Spleen (tissue), 11 donors: Measurements from ENCODE around the gene SCAMP5. TPM values are rescaled to one million over a fixed set of nuclear protein-coding genes. Genes with fewer than 3 reads are reported as not detected.

Experiments used
- DNase-seq: peaks from one replicate; pipeline ENCODE4 v3.0.0-alpha.2; 2020
- H3K27ac ChIP-seq, 8 donors: fragments of 200-600 bp; sonication (generic) in 7 of 8; 1 replicate in 4 of 8; 2 replicates in 4 of 8; pipeline versions ENCODE4 v1.5.0 to v1.8.0; 2016 to 2021; ENCODE audit warnings: inconsistent platforms in 4 of 8, mild to moderate bottlenecking in 4 of 8, moderate library complexity in 1 of 8
- H3K27me3 ChIP-seq, 7 donors: fragments of 200-600 bp; sonication (generic) in 6 of 7; replicated peaks in 1 of 7; 1 replicate in 4 of 7; 2 replicates in 3 of 7; pipeline versions ENCODE4 v1.5.0 to v1.8.0; 2016 to 2021; ENCODE audit warnings: inconsistent platforms in 3 of 7, mild to moderate bottlenecking in 1 of 7
- H3K36me3 ChIP-seq, 6 donors: fragments of 200-600 bp; sonication (generic) in 5 of 6; 1 replicate in 4 of 6; 2 replicates in 2 of 6; pipeline versions ENCODE4 v1.5.0 to v1.8.0; 2016 to 2021; ENCODE audit warnings: inconsistent platforms in 2 of 6
- H3K4me1 ChIP-seq, 6 donors: fragments of 200-600 bp; sonication (generic) in 5 of 6; 1 replicate in 3 of 6; 2 replicates in 3 of 6; pipeline versions ENCODE4 v1.5.0 to v1.8.0; 2016 to 2021; ENCODE audit warnings: inconsistent platforms in 3 of 6
- H3K4me3 ChIP-seq, 8 donors: fragments of 200-600 bp; sonication (generic) in 7 of 8; 1 replicate in 4 of 8; 2 replicates in 4 of 8; pipeline versions ENCODE4 v1.5.0 to v1.8.0; 2016 to 2021; ENCODE audit warnings: inconsistent platforms in 4 of 8, mild to moderate bottlenecking in 4 of 8, moderate library complexity in 2 of 8
- H3K9me3 ChIP-seq, 8 donors: fragments of 200-600 bp; sonication (generic) in 7 of 8; 1 replicate in 4 of 8; 2 replicates in 4 of 8; pipeline versions ENCODE4 v1.5.0 to v1.8.0; 2016 to 2021; ENCODE audit warnings: inconsistent platforms in 4 of 8
- POLR2A ChIP-seq, 3 donors: fragments of 450-650 bp; IDR thresholded peaks; one replicate each; pipeline ENCODE4 v1.5.1; 2017; ENCODE audit warnings: antibody characterized with exemption in 3 of 3, mild to moderate bottlenecking in 1 of 3
- POLR2AphosphoS5 ChIP-seq, 3 donors: sonication (generic); formaldehyde crosslinking; IDR thresholded peaks; one replicate each; pipeline ENCODE4 v1.5.1; 2017; ENCODE audit warnings: antibody characterized with exemption in 3 of 3
- WGBS, 5 donors: extraction: QIAGEN DNeasy Blood & Tissue Kit in 3 of 5; methylation state at CpG; one replicate each; pipeline versions ENCODE4 v1.1.5 to v1.1.7; 2013 to 2018; 5-methylcytosine and 5-hydroxymethylcytosine counted together
- intact Hi-C: fragments of 100-400 bp; cut with DNase I; formaldehyde crosslinking; loops from one replicate; pipeline ENCODE4 v1.15.0; 2023; ENCODE audit warnings: low total_unique reads
- polyA plus RNA-seq, 3 donors: library from polyadenylated mRNA; stranded (reverse); fragments of 200-250 nt; gene quantifications; one replicate each; pipeline ENCODE4 v1.2.1, GENCODE V29; 2013
- total RNA-seq, 7 donors: library from RNA; depleted of rRNA in 3 of 7; stranded (reverse); fragments of >200 nt in 3 of 7; fragmentation: NEBNext Ultra II Directional in 4 of 7; extraction: Animal tissue kit (Norgen Biotek cat#: 25700) in 4 of 7; gene quantifications; one replicate each; pipeline versions ENCODE4 v1.1.0 to v1.2.1, GENCODE V29; 2016 to 2021
- TF ChIP-seq, protein P1 (sequence below), 11 experiments: fragments of 200-600 bp in 7 of 11; fragments of 450-650 bp in 4 of 11; sonication (generic) in 4 of 11; IDR thresholded peaks in 8 of 11; conservative IDR thresholded peaks in 3 of 11; 1 replicate in 7 of 11; 2 replicates in 4 of 11; pipeline versions ENCODE4 v1.4.0 to v1.8.0; 2016 to 2021; ENCODE audit warnings: antibody characterized with exemption in 11 of 11, inconsistent platforms in 4 of 11, mild to moderate bottlenecking in 1 of 11
- donor health status: healthy with polysubstance abuse.
- donor health status: DM: no; HTN: no; CAD: no; lungs with moderate emphysema.
- donor health status: DM: no; HTN: no; CAD: no.
- donor health status: Bipolar disorder and iron deficiency.
- donor health status: healthy.
- donor health status: DM: no; HTN: no; CAD: no.
- donor health status: DM: yes; HTN: yes; CAD: no.

Gene SCAMP5
- total and polyA plus RNA-seq, 10 donors, result 1.8 to 20.0 (median 8.0) TPM

- Histone ChIP-seq H3K9me3 (no peaks in the 10 kb centered on the region), H3K4me3 (no peak overlapping the region), H3K36me3 (peaks cover 0 to 16% (median 0%) of the 10 kb centered on the region in 6 donors), H3K27ac (peak overlapping the region in 5 of 8 donors; percentile 89 to 93 (median 91)), H3K27me3 (peaks cover 0 to 34% (median 0%) of the 10 kb centered on the region in 7 donors), H3K4me1 (peaks cover 4 to 46% (median 26%) of the 10 kb centered on the region in 6 donors)
- WGBS, 5 donors, result 91 to 97% (median 93%) methylated on average over 2 of the region's 2 CpGs
- intact Hi-C loops, result no loop called here
- no peak for TF ChIP-seq POLR2A (IDR thresholded peaks at IDR 0.05)
- TF ChIP-seq POLR2AphosphoS5 (IDR thresholded peaks at IDR 0.05), result no peak
- TF ChIP-seq, protein P1, sequence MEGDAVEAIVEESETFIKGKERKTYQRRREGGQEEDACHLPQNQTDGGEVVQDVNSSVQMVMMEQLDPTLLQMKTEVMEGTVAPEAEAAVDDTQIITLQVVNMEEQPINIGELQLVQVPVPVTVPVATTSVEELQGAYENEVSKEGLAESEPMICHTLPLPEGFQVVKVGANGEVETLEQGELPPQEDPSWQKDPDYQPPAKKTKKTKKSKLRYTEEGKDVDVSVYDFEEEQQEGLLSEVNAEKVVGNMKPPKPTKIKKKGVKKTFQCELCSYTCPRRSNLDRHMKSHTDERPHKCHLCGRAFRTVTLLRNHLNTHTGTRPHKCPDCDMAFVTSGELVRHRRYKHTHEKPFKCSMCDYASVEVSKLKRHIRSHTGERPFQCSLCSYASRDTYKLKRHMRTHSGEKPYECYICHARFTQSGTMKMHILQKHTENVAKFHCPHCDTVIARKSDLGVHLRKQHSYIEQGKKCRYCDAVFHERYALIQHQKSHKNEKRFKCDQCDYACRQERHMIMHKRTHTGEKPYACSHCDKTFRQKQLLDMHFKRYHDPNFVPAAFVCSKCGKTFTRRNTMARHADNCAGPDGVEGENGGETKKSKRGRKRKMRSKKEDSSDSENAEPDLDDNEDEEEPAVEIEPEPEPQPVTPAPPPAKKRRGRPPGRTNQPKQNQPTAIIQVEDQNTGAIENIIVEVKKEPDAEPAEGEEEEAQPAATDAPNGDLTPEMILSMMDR (IDR thresholded peaks at IDR 0.05 in 8 of 11, conservative IDR thresholded peaks at IDR 0.05 in 3 of 11), result no peak
- no peak for DNase-seq
These were observed 27.4 kb downstream of the SCAMP5 start for GRCh38 chr15:75022783-75023180.

DNA sequence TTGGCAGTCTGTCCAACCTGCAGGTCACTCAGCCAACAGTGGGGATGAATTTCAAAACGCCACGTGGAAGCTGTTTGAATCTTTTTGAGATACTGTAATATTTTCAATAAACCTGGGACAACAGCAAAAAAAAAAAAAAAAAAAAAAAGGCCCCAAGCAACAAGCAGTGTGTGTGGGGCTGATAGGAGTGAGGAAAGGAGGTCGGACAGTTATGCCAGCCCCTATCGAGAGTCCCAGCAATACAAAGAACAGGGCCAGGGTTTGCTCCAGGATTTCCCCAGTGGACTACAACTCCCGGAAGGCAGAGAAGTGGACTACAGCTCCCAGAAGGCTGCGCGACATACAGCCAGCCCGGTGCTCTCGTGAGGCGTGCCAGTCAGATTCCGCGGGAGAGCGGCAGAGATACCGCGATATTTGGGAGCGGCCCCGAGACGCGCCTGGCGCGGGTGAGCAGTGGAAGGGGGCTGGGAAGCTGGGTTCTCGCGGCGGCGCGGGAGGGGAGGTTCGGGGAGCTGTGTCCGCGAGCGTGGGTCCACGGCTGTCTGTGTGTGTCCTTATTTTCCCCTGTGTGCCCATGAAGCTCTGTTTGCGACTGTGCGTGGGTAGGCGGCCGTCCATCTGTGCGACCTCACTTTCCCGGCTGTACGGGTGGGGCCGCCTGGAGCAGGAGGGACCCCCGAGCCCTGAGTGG lies 28.0 kb downstream of the SCAMP5 start, which contains the start of gene PPCDC:
Gene PPCDC, plus strand, starts transcription at position 410 of the 691 bp plus-strand sequence. CDS start 4,729 bp downstream, outside the sequence.
- H3K36me3 ChIP-seq, result peaks cover 0 to 16% (median 0%) of the 10 kb centered on the region in 6 donors
- TF ChIP-seq, protein P1 (IDR thresholded peaks at IDR 0.05 in 8 of 11, conservative IDR thresholded peaks at IDR 0.05 in 3 of 11), result peak in 4 of 11 experiments; percentile 16 to 47 (median 36)
- TF ChIP-seq POLR2A (IDR thresholded peaks at IDR 0.05) (peak; percentile 37 to 73 (median 58)), POLR2AphosphoS5 (IDR thresholded peaks at IDR 0.05) (peak; percentile 97 to 98 (median 98))
- 4 to 5% (median 4%) methylated on average over 25 to 40 of the region's 40 CpGs for WGBS, 5 donors
- peaks cover 0 to 28% (median 0%) of the 10 kb centered on the region in 7 donors for H3K27me3 ChIP-seq
- peaks cover 4 to 52% (median 31%) of the 10 kb centered on the region in 6 donors for H3K4me1 ChIP-seq
- peak within 1 kb of the TSS; percentile 67 to 93 (median 90) for H3K27ac ChIP-seq
- no peaks in the 10 kb centered on the region for H3K9me3 ChIP-seq
- peak; percentile 99 for DNase-seq
- H3K4me3 ChIP-seq, result peak within 1 kb of the TSS; percentile 57 to 84 (median 76)
- intact Hi-C loops, result no loop called here

DNA sequence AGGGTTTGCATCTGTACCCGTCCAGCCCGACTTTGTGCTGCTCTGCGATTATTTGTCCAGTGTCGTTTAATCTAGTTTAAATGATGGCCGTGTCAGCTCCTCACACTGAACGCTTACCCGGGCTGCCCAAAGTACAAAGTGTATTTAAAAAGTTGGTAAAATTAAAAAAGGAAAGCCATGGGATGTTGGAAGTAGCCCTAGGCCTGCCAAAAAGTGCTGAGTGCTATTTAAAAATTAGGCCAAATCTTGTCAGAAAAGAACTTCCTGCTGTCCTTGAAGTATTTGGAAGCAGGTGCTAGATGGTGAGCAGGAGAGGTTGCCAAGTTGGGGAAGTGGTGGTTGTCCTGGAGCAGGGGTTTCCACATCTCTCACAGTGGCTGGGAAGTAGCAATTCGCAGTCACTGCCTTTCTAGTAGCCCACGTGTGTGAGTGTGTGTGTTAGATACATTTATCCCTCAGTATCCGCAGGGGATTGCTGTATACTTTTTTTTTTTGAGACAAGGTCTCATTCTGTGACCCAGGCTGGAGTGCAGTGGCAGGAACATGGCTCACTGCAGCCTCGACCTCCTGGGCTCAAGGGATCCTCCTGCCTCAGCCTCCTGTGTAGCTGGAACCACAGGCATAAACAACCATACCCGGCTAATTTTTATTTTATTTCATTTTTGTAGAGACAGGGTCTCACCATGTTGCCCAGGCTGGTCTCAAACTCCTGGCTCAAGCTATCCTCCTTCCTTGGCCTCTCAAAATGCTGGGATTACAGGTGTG lies 28.7 kb downstream of the SCAMP5 start:
- H3K36me3 ChIP-seq, result peaks cover 0 to 15% (median 0%) of the 10 kb centered on the region in 6 donors
- H3K4me1 ChIP-seq, result peaks cover 10 to 59% (median 36%) of the 10 kb centered on the region in 6 donors
- peaks cover 0 to 21% (median 0%) of the 10 kb centered on the region in 7 donors for H3K27me3 ChIP-seq
- peak overlapping the region; percentile 57 to 84 (median 76) for H3K4me3 ChIP-seq
- intact Hi-C loops, result no loop called here
- TF ChIP-seq POLR2A (IDR thresholded peaks at IDR 0.05) (no peak), POLR2AphosphoS5 (IDR thresholded peaks at IDR 0.05) (no peak)
- TF ChIP-seq, protein P1 (IDR thresholded peaks at IDR 0.05 in 8 of 11, conservative IDR thresholded peaks at IDR 0.05 in 3 of 11), result no peak
- WGBS, 5 donors, result 8 to 12% (median 10%) methylated on average over 12 of the region's 12 CpGs
- H3K9me3 ChIP-seq, result no peaks in the 10 kb centered on the region
- H3K27ac ChIP-seq, result peak overlapping the region; percentile 67 to 93 (median 90)
- DNase-seq, result no peak
